Measurements from ENCODE around the gene THAP11.

Gene THAP11

GRCh38 chr16:67886387-67886786 lies 44.3 kb downstream of the THAP11 start:
- DNase-seq, result no peak
- no peak overlapping the region for H3K4me2 ChIP-seq (ENCODE audit: low read depth, low read length)

GRCh38 chr16:67888331-67888730 lies 46.2 kb downstream of the THAP11 start:
- no peaks in the 10 kb centered on the region for H3K27me3 ChIP-seq (replicated peaks; ENCODE audit: insufficient read depth, low read length)
- TF ChIP-seq CTCF (IDR thresholded peaks at IDR 0.05; ENCODE audit: low read length) (no peak), EZH2 (optimal IDR thresholded peaks at IDR 0.05; ENCODE audit: low read depth, low read length) (no peak), EZH2phosphoT487 (IDR thresholded peaks at IDR 0.05; ENCODE audit: low read length) (no peak)
- H3K4me1 ChIP-seq (ENCODE audit: low read length), result no peaks in the 10 kb centered on the region
- H2AFZ ChIP-seq (ENCODE audit: low read length), result no peak overlapping the region
- H3K4me3 ChIP-seq (ENCODE audit: low read length), result no peak overlapping the region
- H3K36me3 ChIP-seq (replicated peaks; ENCODE audit: insufficient read depth, low read length), result no peaks in the 10 kb centered on the region
- H3K79me2 ChIP-seq (ENCODE audit: low read length), result peaks cover 2% of the 10 kb centered on the region
- no peaks in the 10 kb centered on the region for H3K9me3 ChIP-seq (replicated peaks; ENCODE audit: insufficient read depth, low read length)
- H3K4me2 ChIP-seq (ENCODE audit: low read depth, low read length), result no peak overlapping the region
- no peaks in the 10 kb centered on the region for H3F3A ChIP-seq (ENCODE audit: insufficient read depth, low read length)
- no peaks in the 10 kb centered on the region for H4K20me1 ChIP-seq (ENCODE audit: insufficient read depth, low read length)
- no peak overlapping the region for H3K9ac ChIP-seq (ENCODE audit: low read length)
- no peak for DNase-seq
- H3K9me2 ChIP-seq (replicated peaks; ENCODE audit: insufficient read depth, low read length), result no peaks in the 10 kb centered on the region
- H3K27ac ChIP-seq (ENCODE audit: low read length), result no peak overlapping the region

More at GRCh38 chr16:67886387-67886786, 44.3 kb downstream of the THAP11 start:
- H3K79me2 ChIP-seq (ENCODE audit: low read length), result no peaks in the 10 kb centered on the region
- H3K4me3 ChIP-seq (ENCODE audit: low read length), result no peak overlapping the region
- H2AFZ ChIP-seq (ENCODE audit: low read length), result no peak overlapping the region
- H3K27me3 ChIP-seq (replicated peaks; ENCODE audit: insufficient read depth, low read length), result no peaks in the 10 kb centered on the region
- H3K4me1 ChIP-seq (ENCODE audit: low read length), result no peaks in the 10 kb centered on the region
- no peaks in the 10 kb centered on the region for H3F3A ChIP-seq (ENCODE audit: insufficient read depth, low read length)
- H3K9me3 ChIP-seq (replicated peaks; ENCODE audit: insufficient read depth, low read length), result no peaks in the 10 kb centered on the region
- H3K27ac ChIP-seq (ENCODE audit: low read length), result no peak overlapping the region
- no peaks in the 10 kb centered on the region for H3K36me3 ChIP-seq (replicated peaks; ENCODE audit: insufficient read depth, low read length)
- H3K9ac ChIP-seq (ENCODE audit: low read length), result no peak overlapping the region
- no peaks in the 10 kb centered on the region for H3K9me2 ChIP-seq (replicated peaks; ENCODE audit: insufficient read depth, low read length)
- no peaks in the 10 kb centered on the region for H4K20me1 ChIP-seq (ENCODE audit: insufficient read depth, low read length)
- TF ChIP-seq EZH2 (optimal IDR thresholded peaks at IDR 0.05; ENCODE audit: low read depth, low read length), result no peak
- TF ChIP-seq CTCF (IDR thresholded peaks at IDR 0.05; ENCODE audit: low read length), result no peak
- TF ChIP-seq EZH2phosphoT487 (IDR thresholded peaks at IDR 0.05; ENCODE audit: low read length), result no peak

GRCh38 chr16:67892375-67892774 lies 50.3 kb downstream of the THAP11 start:
- H3K27ac ChIP-seq (ENCODE audit: low read length), result no peak overlapping the region
- no peaks in the 10 kb centered on the region for H3K9me2 ChIP-seq (replicated peaks; ENCODE audit: insufficient read depth, low read length)
- peak overlapping the region; percentile 47 for H3K4me2 ChIP-seq (ENCODE audit: low read depth, low read length)
- H4K20me1 ChIP-seq (ENCODE audit: insufficient read depth, low read length), result no peaks in the 10 kb centered on the region
- H3K79me2 ChIP-seq (ENCODE audit: low read length), result peaks cover 40% of the 10 kb centered on the region
- no peak for DNase-seq
- H3K36me3 ChIP-seq (replicated peaks; ENCODE audit: insufficient read depth, low read length), result no peaks in the 10 kb centered on the region
- H3K9ac ChIP-seq (ENCODE audit: low read length), result peak overlapping the region; percentile 43; the same call in 1 of the 2 replicates
- TF ChIP-seq CTCF (IDR thresholded peaks at IDR 0.05; ENCODE audit: low read length) (no peak), EZH2phosphoT487 (IDR thresholded peaks at IDR 0.05; ENCODE audit: low read length) (no peak), EZH2 (optimal IDR thresholded peaks at IDR 0.05; ENCODE audit: low read depth, low read length) (no peak)
- no peaks in the 10 kb centered on the region for H3F3A ChIP-seq (ENCODE audit: insufficient read depth, low read length)
- peak overlapping the region; percentile 49 for H2AFZ ChIP-seq (ENCODE audit: low read length)
- no peaks in the 10 kb centered on the region for H3K27me3 ChIP-seq (replicated peaks; ENCODE audit: insufficient read depth, low read length)
- H3K9me3 ChIP-seq (replicated peaks; ENCODE audit: insufficient read depth, low read length), result no peaks in the 10 kb centered on the region
- 0 out of 2 replicates have a peak, but pooled peaks cover 6% of the 10 kb centered on the region for H3K4me1 ChIP-seq (ENCODE audit: low read length)
- peak overlapping the region; percentile 67 for H3K4me3 ChIP-seq (ENCODE audit: low read length)

Measured in MM.1S (cell line).